UCSD-AML1 (cell line): ENCODE data around the gene PTPN1.
"Not testable (repeated sequence)": the region's sequence is repeated elsewhere in the genome, so short reads cannot be mapped to it uniquely, and the experiment has no call there.

Source experiments
- DNase-seq: peaks from one replicate; lab custom pipeline; 2025; ENCODE audit not compliant: unreplicated experiment; lab: John Stamatoyannopoulos, UW

The PTPN1 gene

DNA sequence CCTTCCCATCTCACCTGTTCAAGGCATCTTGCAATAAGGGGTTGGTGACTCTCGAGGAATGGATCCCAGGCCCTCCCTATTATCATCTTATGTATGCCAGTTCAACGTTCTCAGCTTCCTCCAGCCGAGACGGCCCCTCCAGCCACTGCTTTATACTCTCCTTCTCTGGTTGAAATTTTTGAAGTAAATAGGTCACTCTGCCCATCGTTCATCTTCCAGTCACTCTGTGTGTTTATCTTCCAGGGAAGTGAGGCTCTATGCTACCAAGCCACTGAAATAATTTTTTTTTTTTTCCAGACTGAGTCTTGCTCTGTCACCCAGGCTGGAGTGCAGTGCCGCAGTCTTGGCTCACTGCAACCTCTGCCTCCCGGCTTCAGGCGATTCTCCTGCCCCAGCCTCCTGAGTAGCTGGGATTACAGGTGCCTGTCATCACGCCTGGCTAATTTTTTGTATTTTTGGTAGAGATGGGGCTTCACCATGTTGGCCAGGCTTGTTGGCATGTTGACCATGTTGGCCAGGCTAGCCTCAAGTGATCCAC, 17.0 kb downstream of the PTPN1 start:
- no peak for DNase-seq

DNA sequence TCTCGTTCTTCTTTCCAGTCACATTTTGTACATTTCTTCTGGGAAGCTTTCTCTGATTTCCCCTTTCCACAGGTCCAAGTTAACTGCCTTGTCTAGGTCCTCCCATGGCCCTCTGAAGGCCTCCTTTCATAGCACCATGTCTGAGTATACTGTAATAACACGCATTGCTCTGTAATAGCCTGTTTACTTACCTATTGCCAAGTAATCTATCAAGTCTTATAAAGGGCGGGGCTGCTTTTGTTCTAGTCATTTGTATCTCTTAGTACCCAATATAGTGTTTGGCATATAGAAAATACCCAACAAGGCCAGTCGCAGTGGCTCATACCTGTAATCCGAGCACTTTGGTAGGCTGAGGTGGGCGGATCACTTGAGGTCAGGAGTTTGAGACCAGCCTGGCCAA, 17.9 kb downstream of the PTPN1 start:
- no peak for DNase-seq

DNA sequence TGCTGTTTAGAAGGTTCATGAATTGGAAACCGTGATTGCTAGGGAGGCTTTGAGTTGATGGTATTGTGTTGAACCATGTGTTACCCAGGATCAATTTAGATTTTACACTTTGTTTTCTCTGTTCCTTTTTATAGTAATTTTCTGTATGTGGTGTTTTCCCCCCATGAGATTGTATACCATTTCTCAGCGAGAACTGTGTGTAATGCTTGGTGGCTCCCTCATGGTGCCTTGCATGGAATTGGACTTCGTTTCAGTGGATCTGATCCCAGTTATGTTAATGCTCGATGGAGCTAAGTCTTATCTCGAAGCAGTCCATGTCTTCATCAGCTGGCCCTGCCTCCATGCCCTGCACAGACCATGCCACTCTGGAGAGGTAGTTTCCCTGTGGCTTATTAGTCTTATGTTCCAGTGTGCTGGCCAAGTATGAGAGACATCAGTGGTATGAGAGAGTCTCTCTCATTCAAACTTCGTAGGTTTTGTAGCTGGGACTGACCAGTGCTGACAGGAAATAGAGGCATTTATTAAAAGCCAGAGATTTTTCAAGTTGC, 18.7 kb downstream of the PTPN1 start:
- no peak for DNase-seq

DNA sequence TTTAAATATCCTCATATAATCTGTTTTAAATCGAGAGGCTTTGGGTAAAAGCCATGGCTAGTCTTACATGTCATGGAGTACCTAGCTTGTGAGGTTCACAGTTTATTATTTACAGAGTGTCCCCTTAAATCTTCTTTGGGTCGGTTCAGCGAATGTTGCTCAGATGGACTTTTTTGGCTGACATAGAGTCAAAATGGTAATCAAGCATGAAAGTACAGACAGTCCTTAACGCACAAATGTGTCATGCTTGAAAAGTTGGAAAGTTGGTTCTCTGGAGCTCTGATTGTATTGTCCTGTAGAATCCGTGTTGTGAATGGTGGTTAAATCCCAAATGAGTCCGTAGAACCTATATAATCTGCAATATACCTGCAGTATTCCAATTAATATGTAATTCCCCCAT, 22.0 kb downstream of the PTPN1 start:
- no peak for DNase-seq

DNA sequence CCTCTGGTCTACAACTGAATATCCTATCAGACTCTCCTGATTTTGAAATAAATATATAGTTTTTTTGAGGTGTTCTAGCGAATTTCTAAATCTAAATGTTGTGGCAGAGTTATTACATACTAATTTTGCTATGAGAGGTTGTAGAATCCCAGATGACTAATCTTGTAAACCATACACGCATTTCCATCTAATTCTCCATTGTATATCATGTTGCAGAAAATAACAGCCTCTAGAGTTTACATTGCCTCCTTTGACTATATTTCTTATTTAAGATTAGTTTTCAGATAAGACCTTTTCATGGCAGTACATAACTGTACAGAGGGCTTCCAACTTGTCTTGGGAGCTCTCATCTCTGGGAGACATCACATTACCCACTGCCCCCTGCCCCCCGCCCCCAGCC, 22.9 kb downstream of the PTPN1 start:
- DNase-seq = no peak

DNA sequence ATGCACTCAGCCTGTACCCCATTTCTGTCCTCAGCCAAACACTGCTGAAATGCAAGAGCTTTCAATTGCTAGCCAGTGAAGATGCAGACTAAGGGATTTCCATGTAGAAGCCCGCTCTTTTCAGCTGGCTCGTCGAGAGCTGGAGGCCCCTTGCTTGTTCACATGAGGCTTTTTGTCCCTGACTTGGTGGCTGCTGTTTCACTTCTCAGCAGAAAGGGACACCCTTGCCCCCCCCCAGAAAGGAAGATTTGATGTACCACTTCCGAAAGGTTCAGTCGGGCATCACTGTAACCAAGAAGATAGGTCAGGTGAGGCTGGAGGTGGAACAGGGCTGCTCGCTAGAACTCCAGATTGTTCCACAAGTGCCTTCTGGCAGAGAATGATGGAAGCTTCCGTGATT, 23.3 kb downstream of the PTPN1 start:
- no peak for DNase-seq

DNA sequence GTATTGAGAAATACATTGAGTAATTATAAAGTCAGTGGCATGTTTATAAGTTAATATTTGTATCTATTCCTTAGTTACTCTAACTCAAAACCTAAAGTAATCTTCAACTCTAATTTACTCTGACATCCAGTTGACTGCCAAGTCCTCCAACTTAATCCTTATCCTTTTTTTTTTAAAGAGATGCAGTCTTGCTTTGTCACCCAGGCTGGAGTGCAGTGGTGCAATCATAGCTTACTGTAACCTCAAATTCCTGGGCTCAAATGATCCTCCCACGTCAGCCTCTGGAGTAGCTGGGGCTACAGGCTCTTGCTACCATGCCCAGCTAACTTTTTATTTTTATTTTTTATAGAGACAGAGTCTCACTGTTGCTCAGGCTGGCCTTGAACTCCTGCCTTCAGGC, 24.4 kb downstream of the PTPN1 start:
- DNase-seq = no peak

DNA sequence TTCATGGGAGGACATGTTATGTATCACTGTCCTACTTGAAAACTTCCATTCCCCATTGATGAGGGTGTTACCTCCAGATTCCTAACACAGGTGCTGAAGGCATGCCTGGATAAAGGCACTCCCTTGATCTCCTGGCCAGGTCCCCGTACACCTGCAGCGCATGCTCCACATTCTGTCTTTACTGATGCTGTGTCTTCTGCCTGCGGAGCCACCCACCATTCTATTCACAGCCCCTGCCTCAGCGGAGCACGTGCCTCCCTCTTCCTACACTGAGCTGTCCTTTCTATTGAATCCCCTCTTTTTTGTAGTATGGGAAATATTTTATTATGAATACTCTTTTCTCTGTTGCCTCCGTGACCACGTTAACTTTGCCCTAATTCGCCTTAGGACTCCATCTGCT, 25.0 kb downstream of the PTPN1 start:
- no peak for DNase-seq

DNA sequence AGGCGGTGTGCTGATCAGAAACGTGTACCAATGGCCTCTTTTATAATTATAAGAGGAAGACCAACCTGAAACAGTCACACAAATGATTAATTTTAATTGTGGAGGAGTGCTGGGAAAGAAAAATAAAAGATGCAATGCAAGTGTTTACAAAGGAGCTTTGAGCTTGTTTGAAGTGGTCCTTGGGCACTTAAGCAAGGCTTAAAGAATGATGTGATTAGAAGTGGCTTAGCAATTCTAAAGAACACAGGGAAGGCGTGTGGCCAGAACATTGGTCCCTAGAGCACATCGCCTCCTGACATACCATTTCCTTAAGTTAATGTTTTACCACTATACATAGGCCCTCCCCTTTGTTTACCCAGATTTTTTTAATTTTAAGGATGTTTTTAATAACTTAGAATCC, 26.1 kb downstream of the PTPN1 start:
- DNase-seq = no peak

DNA sequence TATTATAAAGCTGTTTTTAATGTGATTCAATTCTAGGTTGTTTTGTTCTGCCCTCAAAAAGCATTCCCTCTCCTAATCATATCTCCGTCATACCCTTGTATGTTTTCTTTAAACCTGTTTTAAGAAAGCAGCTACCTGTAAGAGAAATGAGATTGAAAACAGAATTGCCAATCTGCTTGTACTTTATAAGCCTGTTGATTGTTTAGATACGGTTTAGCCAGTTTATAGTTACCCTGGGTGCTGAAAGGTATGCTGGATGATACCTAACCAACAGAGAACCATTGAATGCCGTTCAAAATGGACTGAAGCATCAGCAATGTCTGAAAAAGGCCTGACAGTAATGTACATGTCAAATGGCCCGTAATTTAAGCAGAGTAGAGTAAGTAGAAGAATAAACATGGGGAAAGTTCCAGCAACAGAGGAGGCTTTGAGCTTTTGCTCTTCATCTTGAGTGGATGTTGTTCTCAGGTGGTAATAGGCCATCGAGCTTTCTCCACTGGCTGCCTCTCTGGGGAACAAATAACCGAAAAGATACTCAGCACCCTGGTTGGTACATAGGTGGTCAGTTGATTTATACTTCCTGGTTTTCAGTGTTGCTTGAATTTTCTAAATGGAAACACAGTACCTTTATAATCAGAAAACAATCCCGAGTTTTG, 27.5 kb downstream of the PTPN1 start:
- DNase-seq = no peak

DNA sequence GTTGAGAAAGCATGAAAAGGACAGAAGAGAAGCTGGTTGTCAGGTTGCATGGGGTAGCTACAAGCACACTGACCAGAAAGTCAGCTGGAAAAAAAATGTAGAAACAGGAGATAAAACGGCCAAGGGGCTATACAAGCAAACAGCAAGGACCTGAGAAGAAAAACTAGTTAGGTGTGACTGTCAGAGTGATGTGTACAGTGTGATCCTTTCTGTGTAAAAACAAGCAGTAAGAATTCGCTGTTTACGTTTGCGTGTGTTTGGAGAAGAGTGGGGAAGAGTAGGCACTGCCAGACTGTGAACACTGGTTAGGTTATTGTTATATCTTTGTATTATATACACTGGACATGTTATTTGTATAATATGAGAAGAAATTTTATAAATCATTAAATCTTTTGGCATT, 28.1 kb downstream of the PTPN1 start:
- DNase-seq = no peak

DNA sequence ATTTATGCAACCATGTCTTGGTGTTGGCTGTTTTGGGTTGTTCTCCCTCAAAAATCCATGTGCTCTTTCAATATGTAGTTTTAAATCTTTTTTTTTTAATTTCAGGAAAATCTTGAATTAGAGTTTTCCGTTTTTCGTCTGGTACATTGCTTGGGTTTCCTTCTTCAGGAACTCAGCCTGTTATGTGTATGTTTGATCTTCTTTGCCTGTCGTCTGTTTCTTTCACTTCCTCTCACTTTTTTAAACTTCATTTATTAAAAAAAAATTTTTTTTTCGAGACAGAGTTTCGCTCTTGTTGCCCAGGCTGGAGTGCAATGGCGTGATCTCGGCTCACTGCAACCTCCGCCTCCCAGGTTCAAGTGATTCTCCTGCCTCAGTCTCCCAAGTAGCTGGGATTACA, 29.6 kb downstream of the PTPN1 start:
- not testable (repeated sequence) for DNase-seq

DNA sequence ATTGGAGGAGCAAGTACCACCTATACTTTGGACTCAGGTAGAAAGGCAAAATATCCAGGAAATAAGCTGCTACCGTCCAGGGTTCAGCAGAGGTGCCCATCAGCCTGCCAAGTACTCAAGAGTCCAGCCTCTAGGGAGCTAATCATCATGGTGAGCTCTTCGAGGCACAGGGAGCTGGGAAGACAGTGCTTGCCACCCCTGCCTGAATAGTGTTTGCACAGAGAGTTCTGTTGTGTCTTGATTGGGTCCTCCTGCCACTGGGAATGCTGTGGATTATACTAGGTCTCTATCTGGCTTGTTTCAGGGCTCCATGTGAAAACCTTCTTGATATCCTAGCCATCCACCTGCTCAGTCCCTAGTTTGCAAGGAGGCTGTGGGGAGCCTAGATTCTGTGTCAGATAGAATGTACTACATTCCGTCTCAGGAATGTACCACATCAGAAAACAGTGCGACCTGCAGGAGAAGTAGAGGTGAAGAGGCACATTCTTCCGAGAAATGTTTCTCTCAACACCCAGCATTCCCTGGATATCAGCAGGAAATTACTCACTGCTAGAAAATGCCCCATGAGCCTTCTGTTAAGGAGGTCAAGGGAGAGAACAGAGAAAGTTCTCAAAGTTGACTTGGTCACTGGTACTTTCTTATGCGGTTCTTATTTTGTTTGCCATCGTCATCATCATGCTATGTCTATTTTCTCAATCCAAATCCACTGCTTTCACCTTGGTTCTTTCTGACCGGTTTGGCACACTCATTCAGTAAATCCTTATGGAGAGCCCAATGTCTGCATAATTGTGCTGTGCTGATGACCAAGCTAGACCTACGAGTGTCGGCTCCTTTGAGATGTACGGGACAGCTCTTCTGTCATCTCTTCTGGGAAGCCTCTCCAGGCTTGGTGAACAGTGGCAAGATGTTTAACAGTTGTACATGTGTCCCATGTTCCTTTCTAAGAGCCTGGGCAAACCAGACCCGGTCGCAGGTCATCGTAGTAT, 30.7 kb downstream of the PTPN1 start:
- DNase-seq = no peak

DNA sequence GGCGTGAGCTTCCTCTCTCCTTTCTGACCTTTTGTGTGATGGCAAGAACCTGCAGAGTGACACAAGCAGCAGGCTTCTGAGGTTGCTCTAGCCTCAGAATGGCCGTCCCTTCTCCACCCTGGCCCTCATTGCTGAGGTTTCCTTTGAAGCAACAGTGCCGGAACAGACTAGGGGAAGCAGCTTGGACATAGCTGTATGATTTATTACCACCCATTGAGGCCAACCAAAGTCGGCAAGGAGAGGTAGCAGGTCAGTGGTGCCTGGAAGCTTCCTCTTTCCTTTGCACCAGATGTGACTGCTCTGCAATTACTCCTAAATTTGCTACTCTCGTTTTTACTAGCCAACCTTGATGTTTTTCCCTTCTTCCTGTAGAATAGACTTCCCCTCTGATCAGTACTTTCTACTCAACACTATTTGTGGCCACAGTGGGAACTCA, 31.4 kb downstream of the PTPN1 start:
- DNase-seq = peak; percentile 73

DNA sequence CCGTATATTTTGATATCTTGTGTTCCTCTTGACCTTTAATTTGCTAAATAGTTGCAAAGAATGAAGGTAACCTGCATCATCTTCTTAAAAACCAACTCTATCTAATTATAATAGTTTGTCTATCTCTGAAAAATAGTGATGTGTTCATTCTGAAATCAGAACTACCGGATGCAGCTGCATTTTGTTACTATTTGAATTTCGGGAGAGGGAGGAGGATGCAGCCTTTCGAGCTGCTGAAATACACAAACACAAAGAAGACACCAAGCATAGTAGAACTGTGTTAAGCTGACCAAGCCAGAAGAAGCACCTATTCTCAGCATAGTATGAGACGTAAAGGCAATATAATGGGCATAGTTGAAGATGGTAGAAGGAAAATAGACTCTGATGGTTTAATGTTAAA, 33.1 kb downstream of the PTPN1 start:
- DNase-seq = no peak

DNA sequence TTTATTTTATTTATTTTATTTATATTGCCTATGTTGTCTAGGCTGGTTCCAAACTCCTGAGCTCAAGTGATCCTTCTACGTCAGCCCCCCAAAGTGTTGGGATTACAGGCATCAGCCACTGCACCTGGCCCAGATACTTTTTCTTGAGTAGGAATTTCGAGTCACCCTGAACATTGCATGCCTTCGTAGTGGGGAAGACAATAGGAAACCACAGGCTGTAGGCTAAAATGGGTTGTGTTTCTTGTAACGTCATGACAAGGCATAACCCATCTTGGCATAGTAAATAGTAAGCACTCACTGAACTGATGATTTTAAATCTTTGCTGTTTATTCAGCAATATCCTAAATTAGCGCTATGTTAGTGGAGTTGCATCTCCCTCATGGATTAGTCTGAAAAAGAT, 34.9 kb downstream of the PTPN1 start:
- DNase-seq = no peak

DNA sequence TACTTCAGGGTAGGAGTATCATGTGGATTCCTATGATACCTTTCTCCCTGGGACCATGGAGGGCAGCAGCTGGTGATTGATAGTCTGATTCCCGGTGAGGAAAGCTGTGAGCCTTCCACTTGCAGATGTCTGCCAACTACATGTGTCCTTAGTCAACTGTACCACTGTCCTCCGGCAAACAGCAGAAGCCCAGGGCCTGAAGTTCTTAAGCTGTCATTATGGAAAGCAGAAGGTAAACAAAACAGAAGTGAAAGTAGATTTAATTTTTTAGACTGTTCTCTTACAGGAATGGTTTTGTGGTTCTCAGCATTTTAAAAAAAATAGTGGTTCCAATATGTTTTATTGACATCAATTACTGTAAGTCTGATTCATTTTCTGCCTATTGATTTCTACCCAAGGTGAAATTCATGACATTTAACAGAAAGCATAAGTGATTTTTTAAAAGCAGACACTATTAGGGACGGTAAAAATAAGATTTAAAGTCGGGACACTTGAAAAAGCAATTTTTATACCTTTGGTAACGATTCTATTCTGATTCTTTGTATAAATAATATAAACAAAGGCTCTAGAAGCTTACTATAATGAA, 36.6 kb downstream of the PTPN1 start:
- no peak for DNase-seq

DNA sequence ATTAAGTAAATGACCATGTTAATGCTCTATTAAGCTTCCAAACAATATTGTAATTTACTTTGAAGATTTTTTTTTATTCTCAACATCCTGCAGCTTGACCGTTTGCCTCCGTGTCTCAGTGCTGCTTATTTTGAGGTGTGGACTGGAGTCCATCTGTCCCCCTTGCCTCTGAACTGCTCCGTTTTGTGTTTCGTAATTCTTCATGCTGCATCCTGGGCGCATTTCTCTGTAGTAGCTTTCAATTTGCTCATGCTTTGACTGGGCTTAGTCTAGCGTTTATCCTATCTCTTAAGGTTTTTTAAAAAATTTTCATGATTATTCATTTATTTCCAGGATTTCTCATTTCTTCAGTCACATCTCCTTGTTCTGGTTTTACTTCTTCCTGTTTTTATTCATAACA, 37.8 kb downstream of the PTPN1 start:
- no peak for DNase-seq

DNA sequence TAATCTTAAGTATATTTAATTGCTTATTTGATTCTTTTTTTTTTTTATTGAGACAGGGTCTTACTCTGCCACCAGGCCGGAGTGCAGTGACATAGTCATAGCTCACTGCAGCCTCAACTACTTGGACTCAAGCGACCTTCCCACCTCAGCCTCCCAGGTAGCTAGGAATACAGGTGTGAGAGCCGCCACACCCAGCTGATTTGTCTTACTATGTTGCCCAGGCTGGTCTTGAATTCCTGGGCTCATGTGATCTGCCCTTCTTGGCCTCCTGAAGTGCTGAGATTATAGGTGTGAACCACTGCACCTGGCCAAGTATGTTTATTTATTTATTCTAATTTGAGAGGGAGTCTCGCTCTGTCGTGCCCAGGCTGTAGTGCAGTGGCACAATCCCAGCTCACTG, 38.2 kb downstream of the PTPN1 start:
- DNase-seq = no peak

DNA sequence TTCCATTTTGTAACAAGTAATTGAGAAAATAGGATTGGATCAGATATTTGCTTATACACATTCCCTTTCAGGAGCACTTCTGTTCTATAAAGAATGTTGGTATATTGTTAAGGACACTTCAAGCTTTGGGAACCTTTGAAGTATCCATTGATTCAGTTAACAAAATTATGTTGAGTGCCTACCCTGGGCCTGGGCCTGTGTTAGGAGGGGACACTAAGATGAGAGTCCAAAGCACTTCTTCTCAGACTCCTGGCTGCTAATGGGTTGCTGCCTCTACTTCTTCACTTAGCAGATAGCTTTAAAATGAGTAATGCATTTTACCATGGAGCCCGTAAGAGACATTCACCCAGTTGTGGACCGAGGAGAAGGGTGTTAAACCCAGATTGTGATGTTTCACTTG, 40.3 kb downstream of the PTPN1 start:
- DNase-seq = no peak

DNA sequence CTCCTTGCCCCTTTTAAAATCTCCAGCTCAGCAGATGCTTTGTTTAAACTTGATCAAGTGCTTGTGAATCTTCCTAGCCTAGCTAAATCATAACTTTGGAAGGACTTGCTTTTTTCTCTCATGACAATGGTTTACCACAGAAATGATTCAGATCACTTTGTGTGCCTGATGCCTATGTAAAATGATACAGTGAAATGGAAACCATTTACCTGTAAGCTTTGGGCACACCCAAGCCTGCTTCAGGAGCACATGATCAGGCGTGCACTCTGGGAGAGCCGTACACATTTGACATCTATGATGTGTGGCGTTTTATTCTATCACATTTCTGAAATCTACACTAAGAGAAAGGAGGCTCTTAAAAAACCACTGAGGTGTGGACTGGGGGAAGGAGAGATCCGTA, 41.1 kb downstream of the PTPN1 start:
- DNase-seq = no peak

DNA sequence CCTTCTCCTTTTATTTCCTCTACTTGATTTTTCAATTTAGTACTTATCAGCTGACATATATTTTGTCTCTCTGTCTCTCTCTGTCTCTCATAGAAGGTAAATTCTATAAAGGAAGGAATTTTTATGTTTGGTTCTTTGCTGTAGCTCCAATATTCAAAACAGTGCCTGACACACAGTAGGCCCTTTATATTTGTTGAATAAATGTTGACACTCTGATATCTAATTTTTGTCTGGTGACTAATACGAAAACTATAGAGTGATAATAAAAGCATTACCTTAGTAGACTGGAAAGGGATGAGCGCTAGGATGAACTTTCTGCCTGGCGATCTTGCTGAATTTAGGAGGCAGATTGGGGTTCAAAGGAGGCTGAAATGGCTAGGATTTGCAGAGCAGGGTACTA, 42.8 kb downstream of the PTPN1 start:
- no peak for DNase-seq
